Renal cortex interstitium (tissue), 11 donors: ENCODE data around the gene STAP2. TPM values are rescaled to one million over a fixed set of nuclear protein-coding genes. Genes with fewer than 3 reads are reported as not detected.
"Not testable (repeated sequence)": the region's sequence is repeated elsewhere in the genome, so short reads cannot be mapped to it uniquely, and the experiment has no call there.

Source experiments
- DNase-seq, 11 donors: peaks; one replicate each; pipeline ENCODE4 v3.0.0-alpha.2; 2013; ENCODE audit warnings: low read depth in 9 of 11, low spot score in 4 of 11; ENCODE audit errors: extremely low read depth in 1 of 11
- polyA plus RNA-seq, 3 donors: library from polyadenylated mRNA; unstranded; fragments of 120-200 nt; gene quantifications; one replicate each; pipeline ENCODE4 v1.2.1, GENCODE V29; 2013; ENCODE audit not compliant: insufficient read length in 3 of 3

STAP2 gene
- polyA plus RNA-seq, 3 donors = 23.8 to 37.6 (median 28.7) TPM

- DNase-seq = no peak
Measured at GRCh38 chr19:4362101-4362828, 23.6 kb upstream of the STAP2 start.

GRCh38 chr19:4361152-4362046, 22.8 kb upstream of the STAP2 start:
- no peak for DNase-seq

GRCh38 chr19:4360641-4361151, 22.1 kb upstream of the STAP2 start:
- no peak for DNase-seq

- DNase-seq = no peak
Measured at GRCh38 chr19:4360081-4360569, 21.5 kb upstream of the STAP2 start.

- DNase-seq = no peak
Measured at GRCh38 chr19:4359627-4360000, 21.0 kb upstream of the STAP2 start.

GRCh38 chr19:4358709-4359626, 20.3 kb upstream of the STAP2 start:
- no peak for DNase-seq

GRCh38 chr19:4357921-4358326, 19.3 kb upstream of the STAP2 start:
- no peak for DNase-seq

GRCh38 chr19:4357095-4357797, 18.6 kb upstream of the STAP2 start:
- no peak for DNase-seq

GRCh38 chr19:4354897-4355296, 16.3 kb upstream of the STAP2 start:
- no peak for DNase-seq

- no peak for DNase-seq
Measured at GRCh38 chr19:4354282-4354681, 15.7 kb upstream of the STAP2 start.

- no peak for DNase-seq
Measured at GRCh38 chr19:4352701-4353121, 14.1 kb upstream of the STAP2 start.

- DNase-seq = no peak
Measured at GRCh38 chr19:4350726-4351125, 12.1 kb upstream of the STAP2 start.

GRCh38 chr19:4350111-4350510, 11.5 kb upstream of the STAP2 start:
- no peak for DNase-seq

GRCh38 chr19:4349225-4349624, 10.6 kb upstream of the STAP2 start:
- not testable (repeated sequence) for DNase-seq

- DNase-seq = no peak
Measured at GRCh38 chr19:4347521-4347920, 8.9 kb upstream of the STAP2 start.

GRCh38 chr19:4346020-4346383, 7.4 kb upstream of the STAP2 start:
- no peak for DNase-seq

GRCh38 chr19:4345342-4346019, 6.9 kb upstream of the STAP2 start:
- DNase-seq = no peak
